GM18520 (cell line): ENCODE data around the gene FOCAD.

Experiments
- ATAC-seq: cut with Tn5 transposase; IDR thresholded peaks from one replicate; pipeline ENCODE4 v1.9.1; 2021; ENCODE audit not compliant: unreplicated experiment

The FOCAD gene

GRCh38 chr9:21001581-21001980 lies 317.5 kb downstream of the FOCAD start:
- no peak for ATAC-seq

- ATAC-seq = no peak
These were observed 318.0 kb downstream of the FOCAD start for GRCh38 chr9:21002040-21002439.

DNA sequence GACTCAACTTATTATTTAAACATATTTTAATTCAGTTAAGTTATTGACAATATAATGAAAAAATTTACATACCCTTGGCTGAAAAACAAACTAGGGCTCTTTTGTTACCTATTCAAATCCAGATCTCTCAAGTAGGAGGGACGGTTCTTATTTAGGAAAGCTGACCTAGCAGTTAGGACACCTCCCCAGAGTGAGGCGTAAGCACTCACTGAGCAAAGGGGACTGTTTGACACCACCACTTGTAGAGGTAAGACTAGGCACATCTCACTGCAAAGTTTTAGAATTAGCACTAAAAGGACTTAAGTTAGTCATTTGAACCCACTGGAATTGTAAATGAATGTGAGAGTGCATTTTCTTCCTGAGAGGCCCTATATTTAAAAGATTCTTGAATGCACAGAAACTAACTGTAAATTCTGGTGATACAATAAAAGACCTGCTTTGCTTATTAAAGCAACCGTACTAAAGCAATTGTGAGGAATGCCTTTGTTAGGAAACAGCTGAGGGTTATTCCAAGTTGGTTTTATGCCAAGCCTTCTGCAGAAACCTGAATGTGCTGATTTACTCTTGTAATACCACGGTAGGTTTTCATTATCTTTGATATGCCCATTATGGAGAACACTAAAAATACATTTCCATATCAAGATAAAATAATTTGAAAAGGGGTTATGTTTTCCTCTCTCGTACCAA lies 331.2 kb downstream of the FOCAD start:
- no peak for ATAC-seq

DNA sequence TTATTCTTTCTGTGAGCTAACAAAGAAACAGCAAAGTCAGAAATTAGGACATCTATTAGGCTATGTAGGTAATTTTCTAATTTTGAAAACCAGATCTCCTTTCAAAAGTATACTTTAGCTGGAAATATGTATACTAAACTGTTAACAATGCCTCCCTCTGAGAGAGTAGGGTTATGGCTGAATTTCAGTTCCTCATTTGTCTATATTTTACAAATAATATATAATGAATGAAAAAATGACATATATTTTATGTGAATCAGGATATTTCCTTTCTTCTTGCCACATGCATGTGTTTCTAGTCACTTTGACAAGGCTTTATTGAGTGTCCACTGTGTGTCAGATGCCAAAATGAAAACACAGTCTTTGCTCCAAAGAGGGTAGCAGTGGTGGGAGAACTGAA lies 331.9 kb downstream of the FOCAD start:
- no peak for ATAC-seq

DNA sequence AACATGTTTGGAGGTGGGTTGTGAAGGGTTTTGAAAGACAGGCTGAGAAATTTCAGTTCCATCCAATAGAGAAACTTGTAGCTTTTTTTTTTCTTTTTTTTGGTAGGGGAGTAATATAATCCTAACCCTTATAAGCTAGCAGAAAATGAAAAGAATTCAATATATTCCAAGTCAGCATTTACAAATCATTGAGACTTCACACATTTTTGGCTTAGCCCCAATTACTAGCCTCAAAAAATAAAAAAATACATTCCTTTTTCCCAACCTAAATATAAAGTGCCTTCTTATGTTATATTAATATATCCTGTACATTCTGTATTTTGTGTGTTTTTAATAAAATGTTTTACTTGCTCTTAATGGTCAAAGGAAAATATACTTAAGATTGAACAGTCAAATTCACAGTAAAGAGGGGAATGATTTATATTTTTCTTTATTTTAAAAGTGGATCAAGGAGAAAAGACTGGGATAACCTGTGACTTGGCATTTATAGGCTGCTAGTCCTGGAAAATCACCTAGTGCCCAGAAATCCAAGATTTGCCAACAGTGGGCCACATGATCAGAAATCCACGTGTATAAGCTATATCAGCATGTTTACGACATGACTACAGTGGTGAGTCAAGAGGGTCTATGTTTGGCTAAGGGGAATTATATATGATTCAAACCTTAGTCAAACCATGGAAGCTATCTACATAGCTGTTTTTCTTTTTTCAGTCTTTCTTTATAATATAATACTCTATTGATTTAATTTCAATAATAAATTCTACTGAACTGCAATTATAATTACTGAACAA lies 332.8 kb downstream of the FOCAD start:
- no peak for ATAC-seq

- ATAC-seq = no peak
These were observed 334.1 kb downstream of the FOCAD start for GRCh38 chr9:21018177-21018576.

DNA sequence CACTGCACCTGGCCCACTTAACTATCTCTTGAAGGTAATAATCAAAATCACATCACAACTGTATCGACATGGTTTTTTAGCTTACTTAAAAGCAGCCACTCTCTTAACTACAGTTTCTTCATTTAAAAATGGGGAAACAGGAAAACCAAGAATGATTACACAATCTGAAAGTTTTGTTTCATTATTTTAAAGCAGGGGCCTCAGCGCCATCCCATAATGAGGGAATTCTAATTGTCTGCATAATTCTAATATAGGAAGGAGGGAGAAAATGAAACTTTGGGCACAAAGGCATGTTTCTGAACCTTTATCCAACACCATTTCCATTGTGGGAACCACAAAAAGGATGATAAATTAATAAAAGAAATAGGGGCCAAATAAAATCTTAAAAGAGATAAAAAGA lies 339.8 kb downstream of the FOCAD start:
- no peak for ATAC-seq

DNA sequence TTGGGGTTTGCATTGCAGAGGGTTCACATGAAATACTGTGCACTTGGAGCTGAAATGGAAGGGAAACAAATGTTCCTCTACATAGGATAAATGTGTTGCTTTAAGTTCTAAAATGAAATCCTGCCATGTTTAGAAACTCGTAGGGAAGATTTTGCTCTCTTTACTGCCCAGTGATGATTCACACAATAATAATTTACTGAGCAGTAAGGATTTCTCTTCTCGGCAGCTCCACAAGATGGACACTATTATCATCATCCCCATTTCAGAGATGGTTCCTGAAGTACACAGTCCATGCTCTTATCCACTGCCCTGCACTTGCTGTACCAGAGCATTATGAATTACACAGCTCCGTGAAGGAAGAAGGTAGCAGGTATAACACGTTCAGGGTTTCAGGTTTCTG lies 343.2 kb downstream of the FOCAD start:
- no peak for ATAC-seq

- ATAC-seq = no peak
These were observed 344.4 kb downstream of the FOCAD start for GRCh38 chr9:21028466-21028865.

DNA sequence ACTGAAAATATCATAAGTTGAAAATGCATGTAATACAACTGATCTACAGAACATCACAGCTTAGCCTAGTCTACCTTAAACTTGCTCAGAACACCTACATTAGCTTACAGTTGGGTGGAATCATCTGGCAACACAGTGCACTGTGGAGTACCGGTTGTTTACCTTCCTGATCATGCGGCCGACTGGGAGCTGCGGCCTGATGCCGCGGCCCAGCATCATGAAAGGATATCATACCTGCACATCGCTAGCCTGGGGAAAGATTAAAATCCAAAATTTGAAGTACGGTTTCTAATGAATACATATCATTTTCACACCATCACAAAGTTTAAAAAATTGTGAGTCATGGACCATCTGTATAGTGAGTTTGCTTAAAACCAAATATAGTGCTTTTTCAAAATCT lies 345.6 kb downstream of the FOCAD start:
- ATAC-seq = no peak

DNA sequence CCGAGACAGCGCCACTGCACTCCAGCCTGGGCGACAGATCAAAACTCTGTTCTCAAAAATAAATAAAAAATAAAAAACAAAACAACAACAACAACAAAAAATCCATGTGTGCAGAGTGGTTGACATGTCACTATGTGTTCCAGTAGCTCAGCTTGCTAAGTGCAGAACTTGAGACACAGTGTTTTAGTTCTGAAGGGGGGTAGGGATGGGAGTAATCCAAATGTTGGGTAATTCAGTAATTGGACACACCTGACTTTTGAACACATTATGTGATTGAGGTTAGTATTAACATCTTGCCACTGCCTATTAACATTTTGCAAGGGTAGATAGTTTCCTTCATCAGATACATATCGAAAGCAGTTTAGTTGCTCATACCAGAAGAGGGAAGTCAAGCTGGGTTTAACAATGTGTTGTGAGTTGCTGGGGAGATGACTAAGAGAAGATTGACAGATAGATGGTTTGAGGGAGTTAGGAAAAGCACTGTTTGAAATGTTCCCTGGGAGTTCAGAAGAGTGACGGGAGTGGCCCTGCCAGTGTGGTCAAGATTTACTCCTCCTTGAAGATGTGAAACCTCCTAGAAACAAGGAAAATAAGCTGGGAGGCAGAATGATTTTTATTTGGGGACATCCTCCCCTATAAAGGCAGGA lies 346.5 kb downstream of the FOCAD start:
- peak; percentile 78 for ATAC-seq

DNA sequence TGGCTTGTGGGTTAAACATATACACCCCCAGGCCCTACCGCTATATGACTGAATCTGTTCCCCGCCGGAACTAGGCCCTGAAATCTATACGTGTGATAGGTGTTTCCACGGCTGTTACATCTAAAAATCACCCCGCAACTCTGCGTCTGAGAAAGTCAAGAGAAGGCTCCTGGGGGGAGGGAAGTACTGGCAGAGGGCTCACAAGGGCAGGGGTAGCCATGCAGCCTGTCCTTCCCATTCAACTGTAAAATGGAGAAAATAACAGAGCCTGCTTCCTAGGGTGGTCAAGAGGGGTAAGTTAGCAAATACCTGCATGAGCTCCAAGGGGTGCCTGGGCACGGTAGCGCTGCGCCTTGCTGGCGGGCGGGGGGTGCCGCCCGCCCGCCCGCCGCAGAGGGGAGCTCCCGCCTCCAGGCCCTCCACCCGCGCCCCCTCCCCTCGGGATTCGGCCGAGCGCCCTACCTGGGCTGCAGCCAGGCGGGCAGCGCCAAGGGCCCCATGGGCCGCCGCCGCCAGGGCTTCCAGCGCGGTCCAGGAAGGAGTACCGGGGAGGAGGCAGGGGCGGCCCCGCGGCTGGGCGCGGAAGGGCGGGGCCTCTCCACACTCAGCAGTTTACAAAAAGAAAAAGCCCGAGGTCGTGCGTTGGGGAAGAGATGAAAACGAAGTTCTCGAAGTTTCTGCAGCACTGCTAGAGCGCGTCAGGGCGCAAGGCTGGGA lies 347.2 kb downstream of the FOCAD start, which contains the start of gene HACD4:
Gene HACD4, minus strand, starts transcription at position 550 of the 717 bp plus-strand sequence. Its CDS starts 50 bp downstream, at position 500.
- peak; percentile 47 for ATAC-seq

GRCh38 chr9:21031808-21032183 lies 347.7 kb downstream of the FOCAD start:
- no peak for ATAC-seq

DNA sequence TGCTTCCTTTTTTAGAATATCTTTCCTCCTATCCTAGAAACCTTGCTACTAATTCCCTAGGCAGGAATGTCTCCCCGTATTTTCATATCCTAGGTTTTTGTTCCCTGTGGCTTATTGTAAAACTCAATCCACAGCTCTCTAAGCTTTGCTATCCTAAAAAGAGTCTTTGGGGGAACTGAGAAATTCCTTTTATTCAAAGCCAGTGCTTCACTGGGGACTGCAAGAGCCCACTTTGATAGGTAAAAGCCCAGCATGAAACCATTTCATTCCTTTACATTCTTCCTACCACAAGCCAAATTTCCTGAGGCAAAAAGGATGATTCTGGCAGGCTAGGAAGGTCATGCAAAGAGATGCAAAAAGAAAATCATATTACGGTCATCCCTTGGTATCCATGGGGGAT lies 353.2 kb downstream of the FOCAD start:
- no peak for ATAC-seq

- no peak for ATAC-seq
These were observed 355.2 kb downstream of the FOCAD start for GRCh38 chr9:21039302-21039701.

- ATAC-seq = no peak
These were observed 358.4 kb downstream of the FOCAD start for GRCh38 chr9:21042466-21042865.

- no peak for ATAC-seq
These were observed 359.8 kb downstream of the FOCAD start for GRCh38 chr9:21043841-21044240.
